Hepatocyte (in vitro differentiated cells): ENCODE measurements around the gene TEX50.
"Not testable (repeated sequence)": the region's sequence is repeated elsewhere in the genome, so short reads cannot be mapped to it uniquely, and the experiment has no call there.

Experiments used
- EZH2 ChIP-seq: fragments of 200-600 bp; sonication (generic); IDR thresholded peaks from 2 replicates; pipeline ENCODE4 v1.6.1; 2016; ENCODE audit warnings: antibody characterized with exemption, mild to moderate bottlenecking, borderline replicate concordance
- EZH2phosphoT487 ChIP-seq: fragments of 200-600 bp; sonication (generic); IDR thresholded peaks from one replicate; pipeline ENCODE4 v1.6.1; 2018; ENCODE audit warnings: antibody characterized with exemption, mild to moderate bottlenecking, low read depth, moderate library complexity; ENCODE audit not compliant: unreplicated experiment, severe bottlenecking
- TF ChIP-seq, protein P1 (sequence below): fragments of 200-600 bp; sonication (generic); IDR thresholded peaks from 2 replicates; pipeline ENCODE4 v1.5.1; 2016; ENCODE audit warnings: antibody characterized with exemption, mild to moderate bottlenecking; ENCODE audit not compliant: poor library complexity

DNA sequence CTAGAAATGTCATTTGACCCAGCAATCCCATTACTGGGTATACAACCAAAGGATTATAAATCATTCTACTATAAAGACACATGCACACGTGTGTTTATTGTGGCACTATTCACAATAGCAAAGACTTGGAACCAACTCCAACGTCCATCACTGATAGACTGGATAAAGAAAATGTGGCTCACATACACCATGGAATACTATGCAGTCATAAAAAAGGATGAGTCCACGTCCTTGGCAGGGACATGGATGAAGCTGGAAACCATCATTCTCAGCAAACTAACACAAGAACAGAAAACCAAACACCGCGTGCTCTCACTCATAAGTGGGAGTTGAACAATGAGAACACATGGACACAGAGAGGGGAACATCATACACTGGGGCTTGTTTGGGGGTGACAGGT lies 45.0 kb downstream of the TEX50 start:
- TF ChIP-seq, protein P1, sequence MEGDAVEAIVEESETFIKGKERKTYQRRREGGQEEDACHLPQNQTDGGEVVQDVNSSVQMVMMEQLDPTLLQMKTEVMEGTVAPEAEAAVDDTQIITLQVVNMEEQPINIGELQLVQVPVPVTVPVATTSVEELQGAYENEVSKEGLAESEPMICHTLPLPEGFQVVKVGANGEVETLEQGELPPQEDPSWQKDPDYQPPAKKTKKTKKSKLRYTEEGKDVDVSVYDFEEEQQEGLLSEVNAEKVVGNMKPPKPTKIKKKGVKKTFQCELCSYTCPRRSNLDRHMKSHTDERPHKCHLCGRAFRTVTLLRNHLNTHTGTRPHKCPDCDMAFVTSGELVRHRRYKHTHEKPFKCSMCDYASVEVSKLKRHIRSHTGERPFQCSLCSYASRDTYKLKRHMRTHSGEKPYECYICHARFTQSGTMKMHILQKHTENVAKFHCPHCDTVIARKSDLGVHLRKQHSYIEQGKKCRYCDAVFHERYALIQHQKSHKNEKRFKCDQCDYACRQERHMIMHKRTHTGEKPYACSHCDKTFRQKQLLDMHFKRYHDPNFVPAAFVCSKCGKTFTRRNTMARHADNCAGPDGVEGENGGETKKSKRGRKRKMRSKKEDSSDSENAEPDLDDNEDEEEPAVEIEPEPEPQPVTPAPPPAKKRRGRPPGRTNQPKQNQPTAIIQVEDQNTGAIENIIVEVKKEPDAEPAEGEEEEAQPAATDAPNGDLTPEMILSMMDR: not testable (repeated sequence)
- not testable (repeated sequence) for TF ChIP-seq EZH2, EZH2phosphoT487
